ENCODE results near the gene CDH26. TPM values are rescaled to one million over a fixed set of nuclear protein-coding genes. Genes with fewer than 3 reads are reported as not detected.
"Not testable (repeated sequence)": the region's sequence is repeated elsewhere in the genome, so short reads cannot be mapped to it uniquely, and the experiment has no call there.

Gene CDH26
- polyA plus RNA-seq, 1 donor from 2014 or later = not detected

GRCh38 chr20:60034231-60035110 is 76.2 kb downstream of the CDH26 start:
- Mint-ChIP-seq H3K36me3 (peaks cover 7% of the 10 kb centered on the region), H3K9me3 (peaks cover 3 to 9% (median 6%) of the 10 kb centered on the region in 3 donors), H3K4me3 (peak overlapping the region in 1 of 4 donors; percentile 66), H3K27me3 (peaks cover 5% of the 10 kb centered on the region), H3K27ac (no peak overlapping the region), H3K4me1 (no peaks in the 10 kb centered on the region)

GRCh38 chr20:60035486-60035885 is 77.3 kb downstream of the CDH26 start:
- Mint-ChIP-seq H3K27me3 (peaks cover 7% of the 10 kb centered on the region), H3K4me3 (no peak overlapping the region), H3K27ac (no peak overlapping the region), H3K4me1 (no peaks in the 10 kb centered on the region), H3K9me3 (peaks cover 3 to 9% (median 4%) of the 10 kb centered on the region in 3 donors), H3K36me3 (peaks cover 5% of the 10 kb centered on the region)

GRCh38 chr20:60036346-60036745 is 78.1 kb downstream of the CDH26 start:
- Mint-ChIP-seq H3K4me3 (peak overlapping the region in 1 of 4 donors; percentile 49), H3K9me3 (peaks cover 3 to 9% (median 3%) of the 10 kb centered on the region in 3 donors), H3K27me3 (peaks cover 10% of the 10 kb centered on the region), H3K27ac (no peak overlapping the region), H3K4me1 (no peaks in the 10 kb centered on the region), H3K36me3 (peaks cover 5% of the 10 kb centered on the region)

GRCh38 chr20:60036746-60037499 is 78.7 kb downstream of the CDH26 start:
- no peaks in the 10 kb centered on the region for H3K4me1 Mint-ChIP-seq
- peaks cover 4% of the 10 kb centered on the region for H3K36me3 Mint-ChIP-seq
- peaks cover 3 to 9% (median 3%) of the 10 kb centered on the region in 3 donors for H3K9me3 Mint-ChIP-seq
- peaks cover 14% of the 10 kb centered on the region for H3K27me3 Mint-ChIP-seq
- H3K27ac Mint-ChIP-seq = no peak overlapping the region
- no peak overlapping the region for H3K4me3 Mint-ChIP-seq

- peaks cover 14% of the 10 kb centered on the region for H3K27me3 Mint-ChIP-seq
- peaks cover 2% of the 10 kb centered on the region for H3K36me3 Mint-ChIP-seq
- H3K4me3 Mint-ChIP-seq = no peak overlapping the region
- no peak overlapping the region for H3K27ac Mint-ChIP-seq
- peaks cover 3 to 9% (median 3%) of the 10 kb centered on the region in 3 donors for H3K9me3 Mint-ChIP-seq
- H3K4me1 Mint-ChIP-seq = no peaks in the 10 kb centered on the region
Measured at GRCh38 chr20:60038400-60039008, 80.3 kb downstream of the CDH26 start.

- H3K27me3 Mint-ChIP-seq = peaks cover 14% of the 10 kb centered on the region
- H3K4me3 Mint-ChIP-seq = no peak overlapping the region
- peaks cover 2% of the 10 kb centered on the region for H3K36me3 Mint-ChIP-seq
- no peaks in the 10 kb centered on the region for H3K4me1 Mint-ChIP-seq
- H3K27ac Mint-ChIP-seq = no peak overlapping the region
- H3K9me3 Mint-ChIP-seq = peaks cover 3 to 9% (median 8%) of the 10 kb centered on the region in 3 donors
Measured at GRCh38 chr20:60039526-60039925, 81.3 kb downstream of the CDH26 start.

GRCh38 chr20:60040471-60041162 is 82.4 kb downstream of the CDH26 start:
- Mint-ChIP-seq H3K4me3 (no peak overlapping the region), H3K36me3 (peaks cover 2% of the 10 kb centered on the region), H3K27me3 (peaks cover 16% of the 10 kb centered on the region), H3K27ac (no peak overlapping the region), H3K9me3 (peaks cover 3 to 6% (median 6%) of the 10 kb centered on the region in 3 donors), H3K4me1 (no peaks in the 10 kb centered on the region)

GRCh38 chr20:60041436-60042165 is 83.4 kb downstream of the CDH26 start:
- H3K4me3 Mint-ChIP-seq, H3K36me3 Mint-ChIP-seq, H3K4me1 Mint-ChIP-seq, H3K9me3 Mint-ChIP-seq, H3K27ac Mint-ChIP-seq: not testable (repeated sequence)
- peaks cover 16% of the 10 kb centered on the region for H3K27me3 Mint-ChIP-seq

- Mint-ChIP-seq H3K4me1 (no peaks in the 10 kb centered on the region), H3K4me3 (no peak overlapping the region), H3K27ac (no peak overlapping the region), H3K27me3 (peaks cover 14% of the 10 kb centered on the region), H3K9me3 (peaks cover 0 to 5% (median 0%) of the 10 kb centered on the region in 3 donors), H3K36me3 (peaks cover 2% of the 10 kb centered on the region)
Measured at GRCh38 chr20:60043435-60043834, 85.2 kb downstream of the CDH26 start.

GRCh38 chr20:60046011-60046413 is 87.8 kb downstream of the CDH26 start:
- H3K4me3 Mint-ChIP-seq = no peak overlapping the region
- peaks cover 10% of the 10 kb centered on the region for H3K27me3 Mint-ChIP-seq
- H3K36me3 Mint-ChIP-seq = no peaks in the 10 kb centered on the region
- H3K9me3 Mint-ChIP-seq = peaks cover 0 to 5% (median 0%) of the 10 kb centered on the region in 3 donors
- no peak overlapping the region for H3K27ac Mint-ChIP-seq
- peaks cover 0 to 3% (median 0%) of the 10 kb centered on the region in 3 donors for H3K4me1 Mint-ChIP-seq

GRCh38 chr20:60046436-60046835 is 88.2 kb downstream of the CDH26 start:
- Mint-ChIP-seq H3K4me3 (no peak overlapping the region), H3K4me1 (peaks cover 0 to 3% (median 0%) of the 10 kb centered on the region in 3 donors), H3K36me3 (no peaks in the 10 kb centered on the region), H3K27me3 (peaks cover 9% of the 10 kb centered on the region), H3K9me3 (peaks cover 0 to 5% (median 0%) of the 10 kb centered on the region in 3 donors), H3K27ac (no peak overlapping the region)

- Mint-ChIP-seq H3K27ac (no peak overlapping the region), H3K4me1 (peaks cover 0 to 3% (median 0%) of the 10 kb centered on the region in 3 donors), H3K27me3 (peaks cover 6% of the 10 kb centered on the region), H3K36me3 (no peaks in the 10 kb centered on the region), H3K4me3 (peak overlapping the region in 1 of 4 donors; percentile 43), H3K9me3 (peaks cover 0 to 5% (median 0%) of the 10 kb centered on the region in 3 donors)
Measured at GRCh38 chr20:60046860-60047259, 88.6 kb downstream of the CDH26 start.

- H3K9me3 Mint-ChIP-seq = peaks cover 0 to 2% (median 0%) of the 10 kb centered on the region in 3 donors
- no peak overlapping the region for H3K4me3 Mint-ChIP-seq
- H3K36me3 Mint-ChIP-seq = peaks cover 1% of the 10 kb centered on the region
- H3K4me1 Mint-ChIP-seq = peaks cover 0 to 3% (median 0%) of the 10 kb centered on the region in 3 donors
- H3K27ac Mint-ChIP-seq = peak overlapping the region in 1 of 3 donors; percentile 4
- H3K27me3 Mint-ChIP-seq = peaks cover 9% of the 10 kb centered on the region
Measured at GRCh38 chr20:60048634-60049521, 90.7 kb downstream of the CDH26 start.
